H1 (cell line): ENCODE measurements around the gene ERG28. TPM values are rescaled to one million over a fixed set of nuclear protein-coding genes. Genes with fewer than 3 reads are reported as not detected.

Source experiments
- CTCF ChIA-PET: fragments of 300-600 bp; sonication (Branson Sonifier 250); formaldehyde crosslinking; loops from one replicate; lab custom pipeline; 2021; ENCODE audit not compliant: partially characterized antibody; lab: Charles Lee
- POLR2A ChIA-PET: fragments of 300-600 bp; sonication (Branson Sonifier 250); formaldehyde crosslinking; loops from one replicate; lab custom pipeline; 2021; ENCODE audit warnings: inconsistent platforms; ENCODE audit not compliant: partially characterized antibody; lab: Charles Lee
- DNase-seq, 2 experiments: peaks; one replicate each; pipeline versions ENCODE4 v3.0.0 to v3.0.0-alpha.2; 2010 to 2022; ENCODE audit warnings: low spot score in 2 of 2, low read depth in 1 of 2, mixed read lengths in 1 of 2
- FAIRE-seq: peaks from 2 replicates; lab custom pipeline; 2011; peaks lifted over from hg19 to GRCh38; lab: Jason Lieb, UNC
- H2AFZ ChIP-seq: 2 replicates; pipeline ENCODE4 v1.8.1; 2012; ENCODE audit warnings: low read length, inconsistent platforms
- H2AK5ac ChIP-seq: 2 replicates; pipeline ENCODE4 v1.6.1; 2013; ENCODE audit warnings: low read depth, low read length
- H2BK120ac ChIP-seq: replicated peaks from 2 replicates; pipeline ENCODE3; 2013; ENCODE audit warnings: low read depth, low read length, inconsistent platforms
- H2BK12ac ChIP-seq: 2 replicates; pipeline ENCODE4 v1.6.1; 2013; ENCODE audit warnings: low read depth, low read length
- H2BK15ac ChIP-seq: 2 replicates; pipeline ENCODE4 v1.6.1; 2013; ENCODE audit warnings: low read length
- H2BK20ac ChIP-seq: 2 replicates; pipeline ENCODE4 v1.6.1; 2013; ENCODE audit warnings: low read length
- H2BK5ac ChIP-seq: 2 replicates; pipeline ENCODE4 v1.6.1; 2013; ENCODE audit warnings: low read depth, low read length
- H3K14ac ChIP-seq: 2 replicates; pipeline ENCODE4 v1.6.1; 2013; ENCODE audit warnings: inconsistent platforms; ENCODE audit not compliant: insufficient read length
- H3K18ac ChIP-seq: 2 replicates; pipeline ENCODE4 v1.6.1; 2013; ENCODE audit warnings: low read length; ENCODE audit errors: extremely low read depth
- H3K23ac ChIP-seq: 2 replicates; pipeline ENCODE4 v1.6.1; 2013; ENCODE audit warnings: inconsistent platforms; ENCODE audit not compliant: insufficient read length
- H3K23me2 ChIP-seq: 2 replicates; pipeline ENCODE4 v1.6.1; 2013; ENCODE audit warnings: low read depth, low read length
- H3K27ac ChIP-seq: 2 replicates; pipeline ENCODE4 v1.6.1; 2011; ENCODE audit warnings: low read depth, low read length, inconsistent platforms
- H3K27me3 ChIP-seq, 4 experiments: replicated peaks in 1 of 4; 1 replicate in 1 of 4; 2 replicates in 3 of 4; pipeline versions ENCODE4 v1.6.1 to v1.8.1; 2011 to 2013; ENCODE audit warnings: low read length in 3 of 4, mild to moderate bottlenecking in 3 of 4, inconsistent platforms in 2 of 4, mixed read lengths in 2 of 4, moderate library complexity in 1 of 4; ENCODE audit not compliant: control insufficient read depth in 3 of 4, insufficient read depth in 3 of 4; ENCODE audit errors: extremely low read depth in 1 of 4
- H3K36me3 ChIP-seq, 4 experiments: 2 replicates each; pipeline versions ENCODE4 v1.6.1 to v1.8.1; 2011 to 2013; ENCODE audit warnings: mild to moderate bottlenecking in 4 of 4, low read length in 3 of 4, moderate library complexity in 2 of 4, control low read depth in 1 of 4, inconsistent platforms in 1 of 4; ENCODE audit not compliant: insufficient read depth in 4 of 4, control insufficient read depth in 2 of 4
- H3K4ac ChIP-seq: replicated peaks from 2 replicates; pipeline ENCODE3; 2013; ENCODE audit warnings: low read length, low read depth, mixed read lengths, inconsistent platforms; ENCODE audit not compliant: insufficient read length
- H3K4me1 ChIP-seq, 4 experiments: replicated peaks in 1 of 4; 1 replicate in 1 of 4; 2 replicates in 3 of 4; pipeline versions ENCODE4 v1.6.1 to v1.8.1; 2011 to 2013; ENCODE audit warnings: low read length in 3 of 4, inconsistent platforms in 2 of 4, mixed read lengths in 1 of 4; ENCODE audit not compliant: insufficient read depth in 4 of 4, control insufficient read depth in 3 of 4
- H3K4me2 ChIP-seq, 2 experiments: 2 replicates each; pipeline versions ENCODE4 v1.6.1 to v1.8.1; 2011 to 2013; ENCODE audit warnings: low read depth in 2 of 2, low read length in 2 of 2, control low read depth in 1 of 2, inconsistent platforms in 1 of 2, mild to moderate bottlenecking in 1 of 2; ENCODE audit not compliant: insufficient read depth in 1 of 2
- H3K4me3 ChIP-seq, 4 experiments: fragments of 200-600, 300-600 bp in 1 of 4; sonication (generic), shearing (Covaris generic), sonication (Bioruptor Twin) in 1 of 4; 2 replicates each; pipeline versions ENCODE4 v1.5.1 to v1.8.1; 2011 to 2016; ENCODE audit warnings: low read length in 4 of 4, low read depth in 3 of 4, control low read depth in 2 of 4, inconsistent platforms in 2 of 4, mild to moderate bottlenecking in 2 of 4, mixed read lengths in 1 of 4, moderate library complexity in 1 of 4; ENCODE audit not compliant: insufficient read depth in 2 of 4; ENCODE audit errors: extremely low read depth in 1 of 4
- H3K56ac ChIP-seq: replicated peaks from 2 replicates; pipeline ENCODE3; 2013; ENCODE audit warnings: low read depth, mild to moderate bottlenecking, mixed read lengths, low read length, inconsistent platforms; ENCODE audit not compliant: insufficient read length
- H3K79me1 ChIP-seq: 2 replicates; pipeline ENCODE4 v1.6.1; 2013; ENCODE audit warnings: low read depth, low read length, control low read depth
- H3K79me2 ChIP-seq, 2 experiments: 2 replicates each; pipeline versions ENCODE4 v1.6.1 to v1.8.1; 2012 to 2013; ENCODE audit warnings: low read length in 2 of 2, mild to moderate bottlenecking in 2 of 2, inconsistent platforms in 1 of 2; ENCODE audit not compliant: insufficient read depth in 2 of 2, control insufficient read depth in 1 of 2
- H3K9ac ChIP-seq, 4 experiments: replicated peaks in 1 of 4; 1 replicate in 1 of 4; 2 replicates in 3 of 4; pipeline versions ENCODE4 v1.6.1 to v1.8.1; 2011 to 2013; ENCODE audit warnings: low read depth in 3 of 4, low read length in 3 of 4, control low read depth in 2 of 4, mild to moderate bottlenecking in 2 of 4, moderate library complexity in 2 of 4, inconsistent platforms in 1 of 4; ENCODE audit errors: extremely low read depth in 1 of 4
- H3K9me3 ChIP-seq, 2 experiments: 2 replicates each; pipeline versions ENCODE4 v1.6.1 to v1.8.1; 2012 to 2013; ENCODE audit warnings: mild to moderate bottlenecking in 2 of 2, moderate library complexity in 2 of 2, control low read depth in 1 of 2, inconsistent platforms in 1 of 2, low read depth in 1 of 2, low read length in 1 of 2, mixed read lengths in 1 of 2; ENCODE audit not compliant: insufficient read depth in 2 of 2
- H4K20me1 ChIP-seq, 2 experiments: replicated peaks in 1 of 2; 2 replicates each; pipeline versions ENCODE3 to v1.8.1; 2011 to 2013; ENCODE audit warnings: inconsistent platforms in 2 of 2, low read length in 2 of 2, mild to moderate bottlenecking in 1 of 2; ENCODE audit not compliant: insufficient read depth in 2 of 2, control insufficient read depth in 1 of 2
- H4K5ac ChIP-seq: 2 replicates; pipeline ENCODE4 v1.6.1; 2013; ENCODE audit warnings: low read length, low read depth, mixed read lengths, inconsistent platforms; ENCODE audit not compliant: insufficient read length
- H4K8ac ChIP-seq: 2 replicates; pipeline ENCODE4 v1.8.0; 2013; ENCODE audit warnings: mild to moderate bottlenecking, moderate library complexity, low read length, inconsistent platforms; ENCODE audit not compliant: insufficient read depth; ENCODE audit errors: extremely low read depth
- H4K91ac ChIP-seq: replicated peaks from 2 replicates; pipeline ENCODE3; 2013; ENCODE audit warnings: low read length, mixed read lengths, inconsistent platforms; ENCODE audit not compliant: insufficient read length
- CEBPB ChIP-seq: IDR thresholded peaks from 2 replicates; pipeline ENCODE4 v1.6.1; 2012; ENCODE audit warnings: low read depth, low read length
- EGR1 ChIP-seq: IDR thresholded peaks from 2 replicates; pipeline ENCODE4 v1.6.1; 2011; ENCODE audit warnings: low read depth, low read length, borderline replicate concordance
- HDAC6 ChIP-seq: IDR thresholded peaks from one replicate; pipeline ENCODE4 v1.7.1; 2012; ENCODE audit warnings: low read depth, mild to moderate bottlenecking, inconsistent platforms, low read length, moderate library complexity
- KDM4A ChIP-seq: IDR thresholded peaks from one replicate; pipeline ENCODE4 v1.7.1; 2012; ENCODE audit warnings: low read depth, mild to moderate bottlenecking, moderate library complexity, low read length, inconsistent platforms; ENCODE audit not compliant: severe bottlenecking
- WGBS, 2 experiments: shearing (Covaris generic) in 1 of 2; methylation state at CpG; one replicate each; pipeline versions ENCODE4 v1.1.6 to v1.1.7; 2013 to 2015; ENCODE audit warnings: low lambda C conversion rate in 2 of 2, mixed read lengths in 2 of 2, inconsistent platforms in 1 of 2, low coverage in 1 of 2, missing lambda C conversion rate in 1 of 2; ENCODE audit not compliant: insufficient replicate concordance in 2 of 2, insufficient coverage in 1 of 2, insufficient read length in 1 of 2; ENCODE audit errors: extremely low coverage in 1 of 2, missing lambda C conversion rate in 1 of 2; 5-methylcytosine and 5-hydroxymethylcytosine counted together
- polyA plus RNA-seq, 7 experiments: library from polyadenylated mRNA; depleted of rRNA in 3 of 7; stranded (reverse) in 5 of 7; unstranded in 2 of 7; fragments of >200 nt in 5 of 7; fragments of 200-250 nt in 2 of 7; gene quantifications; 1 replicate in 5 of 7; 2 replicates in 1 of 7; 4 replicates in 1 of 7; pipeline versions ENCODE4 v1.2.1 to v1.2.3, GENCODE V29; 2011 to 2013; ENCODE audit warnings: missing spikeins in 2 of 7, mixed read lengths in 2 of 7
- total RNA-seq: library from RNA; stranded (reverse); fragmentation: NEBNext Ultra II Directional; extraction: Animal tissue kit (Norgen Biotek cat#: 25700); gene quantifications from 2 replicates; pipeline ENCODE4 v1.2.1, GENCODE V29; 2021

The ERG28 gene
- total and polyA plus RNA-seq, 2 of the 8 experiments (the other 6 are each of a cell fraction or from before 2014, with no cell fraction given) = 32.6 to 56.7 TPM

GRCh38 chr14:75646762-75647161 lies 13.9 kb downstream of the ERG28 start:
- Histone ChIP-seq H3K79me1 (no peaks in the 10 kb centered on the region), H2AFZ (no peak overlapping the region), H2BK15ac (no peak overlapping the region), H3K9ac (no peak overlapping the region), H3K27ac (no peak overlapping the region), H3K4me1 (no peaks in the 10 kb centered on the region), H3K14ac (no peak overlapping the region), H4K8ac (no peak overlapping the region), H3K18ac (no peak overlapping the region), H3K9me3 (no peaks in the 10 kb centered on the region), H2BK120ac (no peak overlapping the region), H2BK5ac (no peak overlapping the region), H3K36me3 (peaks cover 16 to 42% (median 26%) of the 10 kb centered on the region in 4 experiments), H2BK12ac (no peak overlapping the region), H3K23me2 (no peaks in the 10 kb centered on the region), H4K20me1 (no peaks in the 10 kb centered on the region), H3K79me2 (no peaks in the 10 kb centered on the region), H3K4ac (no peak overlapping the region), H3K4me2 (no peak overlapping the region), H2AK5ac (no peak overlapping the region), H3K27me3 (no peaks in the 10 kb centered on the region), H4K5ac (no peak overlapping the region), H4K91ac (no peak overlapping the region), H2BK20ac (no peak overlapping the region), H3K4me3 (no peak overlapping the region), H3K56ac (no peak overlapping the region), H3K23ac (no peak overlapping the region)
- WGBS, 2 experiments = 85% methylated on average over 6 of the region's 6 CpGs; no CpG with 5 or more reads in 1 of the 2 experiments
- FAIRE-seq (no peak), DNase-seq (no peak)
- ChIA-PET CTCF (interaction anchor here (0.6 to 3.0 kb wide), 12 partner anchors 7 to 131 kb away, joined by 3 to 29 read pairs (median 4); partner anchors contain the start of gene FLVCR2), POLR2A (interaction anchor here (0.8 to 2.7 kb wide), 3 partner anchors 11 to 69 kb away, joined by 4 to 11 read pairs (median 6); partner anchors contain the start of gene FLVCR2)
- TF ChIP-seq CEBPB = no peak
- TF ChIP-seq EGR1 = no peak
- no peak for TF ChIP-seq KDM4A
- TF ChIP-seq HDAC6 = no peak
